ENCODE data around the gene BNIP5.
"Not testable (repeated sequence)": the region's sequence is repeated elsewhere in the genome, so short reads cannot be mapped to it uniquely, and the experiment has no call there.

Gene BNIP5

DNA sequence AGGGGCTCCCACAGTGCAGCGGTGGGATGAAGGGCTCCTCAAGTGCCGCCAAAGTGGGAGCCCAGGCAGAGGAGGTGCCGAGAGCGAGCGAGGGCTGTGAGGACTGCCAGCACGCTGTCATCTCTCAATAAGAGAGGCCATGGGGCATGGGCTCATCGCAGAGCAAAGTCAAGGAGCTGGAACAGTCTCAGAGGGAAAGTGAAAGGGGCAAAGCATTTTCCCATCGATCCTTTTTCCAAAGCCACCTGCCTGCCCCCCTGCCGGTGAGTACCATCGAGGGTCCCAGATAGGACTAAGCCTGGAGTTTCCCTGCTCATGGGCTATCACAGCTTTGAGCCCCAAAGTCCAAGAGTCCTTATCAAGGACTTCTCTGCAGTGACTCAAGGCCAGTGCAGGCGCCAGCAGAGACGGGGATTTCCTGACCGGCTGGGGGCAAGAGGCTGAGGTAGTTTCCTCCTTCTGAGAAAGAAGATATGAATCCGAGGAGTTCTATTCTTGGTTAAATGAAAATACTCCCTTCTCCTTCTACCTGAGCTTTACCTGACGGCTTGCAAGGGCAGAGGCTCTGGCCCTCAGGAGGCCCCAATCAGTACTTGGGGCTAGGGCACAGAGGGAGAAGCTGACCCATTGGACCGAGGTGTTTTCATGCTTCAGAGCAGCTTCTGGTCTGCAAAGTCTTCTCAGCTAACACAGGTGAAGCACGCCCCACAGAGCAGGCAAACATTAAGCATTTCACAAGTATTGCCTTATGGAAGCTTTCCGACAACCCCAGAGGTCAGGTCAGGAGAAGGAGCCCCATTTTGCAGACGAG, 28.2 kb upstream of the BNIP5 start:
- DNase-seq: peak; percentile 84

DNA sequence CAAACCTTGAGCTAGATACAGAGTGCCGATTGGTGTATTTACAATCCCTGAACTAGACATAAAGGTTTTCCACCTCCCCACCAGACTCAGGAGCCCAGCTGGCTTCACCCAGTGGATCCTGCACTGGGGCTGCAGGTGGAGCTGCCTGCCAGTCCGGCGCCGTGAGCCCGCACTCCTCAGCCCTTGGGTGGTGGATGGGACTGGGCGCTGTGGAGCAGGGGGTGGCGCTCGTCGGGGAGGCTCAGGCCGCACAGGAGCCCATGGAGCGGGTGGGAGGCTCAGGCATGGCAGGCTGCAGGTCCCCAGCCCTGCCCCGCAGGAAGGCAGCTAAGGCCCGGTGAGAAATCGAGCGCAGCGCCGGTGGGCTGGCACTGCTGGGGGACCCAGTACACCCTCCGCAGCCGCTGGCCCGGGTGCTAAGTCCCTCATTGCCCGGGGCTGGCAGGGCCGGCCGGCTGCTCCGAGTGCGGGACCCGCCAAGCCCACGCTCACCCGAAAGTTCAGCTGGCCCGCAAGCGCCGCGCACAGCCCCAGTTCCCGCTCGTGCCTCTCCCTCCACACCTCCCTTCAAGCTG, 27.5 kb upstream of the BNIP5 start:
- DNase-seq: not testable (repeated sequence)

- DNase-seq: not testable (repeated sequence)
Observed at GRCh38 chr6:36363371-36363752, 26.7 kb upstream of the BNIP5 start.

DNA sequence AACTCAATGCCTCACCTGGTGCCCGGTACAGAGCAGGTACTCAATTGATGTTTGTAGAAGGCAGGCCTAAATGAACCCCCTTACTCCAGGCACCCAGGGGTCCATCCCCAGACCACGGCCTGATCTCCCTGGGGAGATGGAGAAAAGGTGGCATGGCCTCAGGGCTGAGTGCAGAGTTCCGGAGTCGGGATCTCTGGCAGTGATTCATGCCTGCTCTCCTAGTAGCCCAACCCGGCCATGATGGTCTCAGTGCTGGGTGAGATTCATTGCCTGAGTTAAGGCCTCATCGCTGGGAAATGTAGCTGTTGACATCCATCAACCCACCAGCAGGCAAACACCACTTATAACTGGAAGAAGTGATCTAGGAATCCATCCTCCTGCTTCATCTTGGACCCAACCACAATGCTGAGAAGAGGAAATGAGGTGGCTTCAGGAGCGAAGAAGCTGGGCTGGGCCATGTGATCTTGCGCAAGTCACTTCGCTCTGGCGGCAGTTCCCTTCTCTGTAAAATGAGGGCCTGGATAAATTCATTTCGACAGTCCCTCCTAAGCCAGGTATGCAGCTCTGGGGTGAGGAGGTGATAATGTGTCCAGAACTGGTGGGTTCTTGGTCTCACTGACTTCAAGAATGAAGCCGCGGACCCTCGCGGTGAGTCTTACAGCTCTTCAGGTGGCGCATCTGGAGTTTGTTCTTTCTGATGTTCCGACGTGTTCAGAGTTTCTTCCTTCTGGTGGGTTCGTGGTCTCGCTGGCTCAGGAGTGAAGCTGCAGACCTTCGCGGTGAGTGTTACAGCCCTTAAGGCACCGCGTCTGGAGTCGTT, 26.1 kb upstream of the BNIP5 start:
- no peak for DNase-seq

DNA sequence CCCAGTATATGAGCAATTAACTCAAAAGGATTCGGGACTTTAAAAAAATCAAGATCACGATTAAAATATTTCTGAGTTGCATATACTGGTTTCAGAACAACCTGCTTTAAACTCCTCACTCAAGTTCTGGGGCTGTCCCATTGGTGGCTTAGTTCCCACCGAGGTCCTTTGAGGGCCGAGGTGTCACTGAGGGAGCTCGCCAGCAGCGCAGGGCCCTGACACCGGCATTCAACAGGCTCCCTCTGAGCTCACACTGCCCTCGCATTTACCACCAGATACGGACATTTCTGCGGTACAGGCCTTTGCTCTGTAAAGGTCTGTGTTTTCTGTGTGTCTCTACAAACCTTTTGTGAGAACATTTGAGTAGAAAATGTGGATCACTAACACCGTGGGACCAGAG, 24.4 kb upstream of the BNIP5 start:
- DNase-seq: no peak

GRCh38 chr6:36360241-36361054, 23.8 kb upstream of the BNIP5 start:
- DNase-seq: peak; percentile 52

- no peak for DNase-seq
Observed at GRCh38 chr6:36358226-36358915, 21.7 kb upstream of the BNIP5 start.

- DNase-seq: no peak
Observed at GRCh38 chr6:36357872-36358225, 21.2 kb upstream of the BNIP5 start.

GRCh38 chr6:36355819-36356218, 19.1 kb upstream of the BNIP5 start:
- DNase-seq: peak; percentile 73

GRCh38 chr6:36353411-36353915, 16.8 kb upstream of the BNIP5 start:
- peak; percentile 61 for DNase-seq

DNA sequence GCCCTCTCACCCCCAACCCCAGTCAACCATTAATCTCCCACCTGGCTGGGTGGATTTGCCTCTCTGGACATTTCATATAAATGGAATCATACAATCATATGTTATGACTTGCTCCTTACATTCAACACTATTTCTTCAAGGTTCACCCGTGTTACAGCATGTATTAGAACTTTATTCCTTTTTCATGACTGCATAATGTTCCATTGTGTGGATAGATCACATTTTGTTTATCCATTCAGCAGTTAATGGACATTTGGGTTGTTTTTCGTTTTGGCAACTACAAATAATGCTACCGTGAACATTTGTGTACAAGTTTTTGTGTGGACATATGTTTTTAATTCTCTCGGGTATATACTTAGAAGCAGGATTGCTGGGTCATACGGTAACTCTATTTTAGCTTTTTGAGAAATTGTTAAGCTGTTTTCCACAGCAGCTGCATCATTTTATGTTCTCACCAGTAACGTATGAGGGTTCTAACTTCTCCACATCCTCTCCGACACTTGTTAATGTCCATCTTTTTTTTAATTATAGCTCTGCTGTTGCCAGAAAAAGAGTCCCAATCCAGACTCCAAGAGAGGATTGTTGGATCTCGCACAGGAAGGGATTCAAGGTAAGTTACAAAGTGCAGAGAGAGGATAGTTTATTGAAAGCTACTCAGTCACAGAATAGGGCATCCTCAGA, 15.9 kb upstream of the BNIP5 start:
- no peak for DNase-seq

- peak; percentile 99 for DNase-seq
Observed at GRCh38 chr6:36350681-36351571, 14.2 kb upstream of the BNIP5 start.

GRCh38 chr6:36350082-36350481, 13.4 kb upstream of the BNIP5 start:
- DNase-seq: no peak

DNA sequence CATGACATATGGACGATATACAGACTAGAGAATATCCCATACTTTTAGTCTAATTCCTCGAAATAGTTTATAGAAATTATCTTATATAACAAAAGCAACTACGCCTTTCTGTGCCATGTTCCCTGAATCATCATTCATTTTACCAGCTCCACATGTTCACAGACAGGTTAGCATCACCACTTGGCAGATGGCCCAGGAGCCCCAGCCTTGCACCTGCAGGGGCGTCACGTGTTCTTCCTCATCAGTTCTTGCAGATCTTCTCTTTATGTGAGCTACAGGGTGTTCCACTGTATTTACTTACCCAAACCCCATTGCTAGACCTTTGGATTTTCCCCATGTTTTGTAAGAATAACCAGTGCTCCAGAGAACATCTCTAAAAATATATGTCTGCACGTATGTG, 12.6 kb upstream of the BNIP5 start:
- DNase-seq: no peak

DNA sequence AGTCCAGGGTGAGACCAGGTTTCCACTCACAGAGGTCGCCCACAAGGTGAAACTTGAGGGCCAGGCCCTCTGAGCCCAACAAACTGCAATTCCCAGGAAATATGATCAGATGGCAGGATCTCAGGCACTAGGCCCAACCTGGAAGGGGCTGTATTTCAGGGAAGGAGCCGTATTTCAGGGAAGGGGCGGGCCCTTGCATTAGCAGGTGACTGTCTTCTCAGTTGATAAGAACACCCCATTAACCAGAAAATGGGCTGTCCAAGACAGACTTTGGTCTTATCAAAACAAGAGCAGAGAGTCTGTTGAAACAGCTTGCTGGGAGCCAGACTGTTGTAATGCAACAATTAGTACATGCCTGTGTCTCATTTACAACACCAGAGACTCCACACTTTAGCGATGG, 10.9 kb upstream of the BNIP5 start:
- peak; percentile 73 for DNase-seq

DNA sequence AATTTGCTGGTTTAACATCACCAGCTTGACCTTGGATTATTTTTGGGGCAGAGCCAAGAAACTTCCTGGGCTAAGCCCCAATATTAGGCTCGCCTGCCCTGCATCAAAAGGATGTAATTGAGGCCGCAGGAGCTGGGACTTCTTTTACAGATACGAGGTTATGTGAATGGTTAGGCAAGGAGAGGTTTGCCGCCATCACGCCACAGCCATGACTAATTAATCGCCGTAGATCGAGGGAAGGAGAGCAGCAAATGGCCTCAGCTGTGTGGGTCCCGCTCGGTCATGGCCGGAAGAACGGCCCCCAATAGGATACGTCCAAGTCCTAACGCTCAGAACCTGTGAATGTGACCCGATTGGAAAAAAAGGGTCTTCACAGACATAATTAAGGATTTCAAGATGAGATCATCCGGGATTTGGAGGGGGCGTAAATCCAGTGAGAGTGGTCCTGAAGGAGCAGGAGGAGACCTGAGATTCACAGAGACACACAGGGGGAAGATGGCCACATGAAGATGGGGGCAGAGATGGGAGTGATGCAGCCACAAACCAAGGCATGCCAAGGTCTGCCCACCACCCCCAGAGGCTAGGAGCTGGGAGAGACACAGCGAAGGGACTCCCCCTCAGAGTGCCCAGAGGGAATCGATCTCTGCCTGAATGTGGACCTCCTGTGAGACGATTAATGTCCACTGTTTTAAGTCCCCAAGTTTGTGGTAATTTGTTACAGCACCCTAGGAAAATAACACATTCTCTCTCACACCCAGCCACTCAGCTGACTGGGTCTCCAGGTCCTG, 10.0 kb upstream of the BNIP5 start:
- no peak for DNase-seq

DNA sequence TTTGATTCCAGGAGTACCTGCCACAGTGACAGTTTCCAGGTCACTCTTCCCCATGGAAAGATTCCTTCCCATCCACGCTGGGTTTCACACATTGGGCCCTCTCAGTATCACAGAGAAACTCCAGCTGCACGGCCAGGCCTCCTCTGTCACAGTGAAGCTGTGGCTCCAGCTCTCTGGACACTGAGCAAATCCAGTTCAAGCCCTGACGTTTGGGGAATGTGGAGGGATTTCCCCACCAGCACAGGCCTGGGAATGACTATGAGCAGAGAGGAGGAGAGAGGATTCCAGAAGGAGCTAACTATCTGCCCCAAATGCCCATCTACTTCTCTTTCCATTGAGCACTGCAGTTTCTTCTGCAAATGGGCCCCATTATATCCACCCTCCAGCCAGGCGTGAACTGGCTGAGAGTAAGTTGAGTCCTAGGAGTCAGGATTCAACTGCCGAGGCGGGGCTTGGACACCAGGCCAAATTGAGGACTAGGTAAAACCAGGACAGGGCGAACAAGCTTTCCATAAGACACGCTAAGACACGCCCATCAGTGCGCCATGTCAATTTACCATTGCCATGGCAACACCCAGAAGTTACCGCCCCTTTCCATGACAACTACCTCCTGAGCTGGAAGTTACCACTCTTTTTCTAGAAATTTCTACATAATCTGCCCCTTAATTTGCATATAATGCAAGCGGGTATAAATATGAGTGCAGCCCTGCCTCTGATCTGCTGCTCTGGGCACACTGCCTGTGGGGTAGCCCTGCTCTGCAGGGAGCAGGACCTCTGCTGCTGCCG, 9.2 kb upstream of the BNIP5 start:
- no peak for DNase-seq

GRCh38 chr6:36343109-36343680, 6.5 kb upstream of the BNIP5 start:
- DNase-seq: no peak

Measured in NCI-H226 (cell line).